GM19452 (cell line): Measurements from ENCODE around the gene KRT4.
"Not testable (repeated sequence)": the region's sequence is repeated elsewhere in the genome, so short reads cannot be mapped to it uniquely, and the experiment has no call there.

Experiments
- ATAC-seq: cut with Tn5 transposase; IDR thresholded peaks from one replicate; pipeline ENCODE4 v1.9.1; 2021; ENCODE audit not compliant: unreplicated experiment

The KRT4 gene

DNA sequence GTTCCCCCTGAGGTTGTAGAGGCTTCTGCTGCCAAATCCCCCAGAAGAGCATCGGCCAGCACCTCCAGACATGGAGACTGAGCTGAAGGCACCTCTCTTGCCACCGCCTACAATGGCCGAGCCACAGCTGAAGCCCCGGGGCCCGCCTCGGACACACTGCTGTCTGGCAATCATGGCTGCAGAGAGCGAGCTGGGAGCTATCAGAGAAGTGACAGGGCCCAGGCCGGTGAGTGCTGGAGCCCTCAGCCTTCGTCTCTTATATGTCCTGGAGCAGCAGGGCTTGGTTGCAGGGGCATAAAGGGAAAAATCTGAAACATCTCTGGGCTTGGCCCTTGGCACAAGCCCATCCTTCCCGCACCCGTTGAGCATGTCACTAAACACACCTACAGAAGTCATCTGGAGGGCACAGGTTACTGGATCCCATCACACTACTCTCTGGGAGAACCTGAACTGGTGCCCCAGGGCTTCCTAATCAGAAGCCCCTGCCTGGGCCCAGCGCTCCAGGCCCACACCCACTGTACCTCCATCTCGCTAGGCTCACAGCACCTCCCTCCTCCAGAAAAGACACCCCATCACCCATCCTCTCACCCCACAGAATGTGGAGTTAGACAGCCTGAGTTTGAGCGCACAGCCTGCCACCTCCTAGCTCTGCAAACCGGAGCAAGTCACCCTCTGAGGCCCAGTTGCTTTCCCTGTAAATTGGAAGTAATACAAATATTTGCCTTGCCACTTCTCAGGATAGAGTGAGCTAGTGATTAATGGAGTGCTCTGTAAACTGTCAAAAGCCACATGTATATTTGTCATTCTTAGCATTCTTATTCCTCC, at the start of gene KRT4:
KRT4 (minus strand) TSS at position 232 of the 825 bp plus-strand sequence; CDS start at position 174, 58 bp downstream.
- ATAC-seq, result no peak

DNA sequence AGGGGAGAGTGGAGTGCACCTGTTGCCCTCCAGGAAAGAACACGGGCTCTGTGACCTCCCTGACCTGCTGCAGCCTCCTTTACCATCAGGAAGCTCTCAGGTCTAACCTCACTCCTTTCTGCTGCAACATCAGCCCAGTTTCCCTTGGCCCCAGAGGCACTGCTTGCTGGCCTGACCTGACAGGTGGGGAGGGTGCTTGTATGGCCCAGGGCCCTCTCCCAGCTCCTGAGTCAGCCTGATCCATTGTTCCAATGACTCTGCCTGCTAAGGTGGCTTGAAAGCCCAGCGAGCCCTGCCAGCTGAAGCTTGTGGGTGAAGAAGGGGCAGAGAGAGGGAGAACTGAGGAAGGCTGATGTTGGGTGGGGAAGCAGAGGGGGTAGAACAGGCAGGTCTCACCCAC, 48.1 kb upstream of the KRT4 start:
- no peak for ATAC-seq

DNA sequence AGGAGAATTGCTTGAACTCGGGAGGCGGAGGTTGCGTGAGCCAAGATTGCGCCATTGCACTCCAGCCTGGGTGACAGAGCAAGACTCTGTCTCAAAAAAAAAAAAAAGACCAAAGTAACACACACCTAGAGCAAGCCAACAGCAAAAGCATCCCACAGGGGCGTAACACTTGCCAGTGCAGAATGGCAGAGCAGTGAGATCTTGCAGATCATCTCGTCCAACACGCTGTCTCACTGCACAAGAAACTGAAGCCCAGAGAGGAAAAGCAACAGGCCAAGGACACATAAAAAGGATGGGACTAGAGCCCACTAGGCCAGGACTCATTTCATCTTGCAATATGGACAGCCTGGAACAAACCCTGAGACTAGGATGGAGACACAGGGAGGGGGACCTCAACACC, 47.6 kb upstream of the KRT4 start:
- ATAC-seq, result no peak

DNA sequence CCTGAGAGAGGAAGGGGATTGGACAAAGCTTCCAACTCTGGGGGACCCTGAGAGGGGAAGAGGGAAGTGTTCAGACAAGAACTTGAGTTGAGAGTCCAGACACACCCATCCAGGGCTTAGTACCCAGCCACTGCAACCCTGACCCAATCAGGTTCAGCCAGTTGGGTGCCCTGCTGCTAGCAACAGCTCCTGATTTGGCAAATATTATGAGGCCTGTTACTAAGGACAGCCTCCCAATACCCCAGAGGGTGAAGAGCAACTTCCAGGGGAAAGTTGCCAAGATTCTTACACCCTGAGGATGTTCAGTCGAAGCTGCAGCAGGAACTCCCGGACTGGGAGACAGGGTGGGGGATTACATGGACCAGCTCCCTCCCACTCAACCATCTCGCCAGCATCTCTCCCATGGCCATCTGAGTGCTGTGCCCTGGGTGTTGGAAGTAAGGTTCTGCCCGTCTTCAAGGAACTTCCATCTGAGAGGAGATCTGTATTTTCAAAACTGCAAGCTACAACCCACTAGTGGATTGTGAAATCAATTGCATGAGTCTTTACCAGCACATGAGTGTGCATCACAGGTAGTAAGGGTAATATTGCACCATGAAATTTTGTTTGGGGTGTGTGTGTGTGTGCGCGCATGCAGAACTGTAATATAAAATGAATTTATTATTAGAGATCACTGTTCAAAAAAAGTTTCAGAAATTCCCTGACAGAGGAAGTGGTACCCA, 46.3 kb upstream of the KRT4 start:
- no peak for ATAC-seq

DNA sequence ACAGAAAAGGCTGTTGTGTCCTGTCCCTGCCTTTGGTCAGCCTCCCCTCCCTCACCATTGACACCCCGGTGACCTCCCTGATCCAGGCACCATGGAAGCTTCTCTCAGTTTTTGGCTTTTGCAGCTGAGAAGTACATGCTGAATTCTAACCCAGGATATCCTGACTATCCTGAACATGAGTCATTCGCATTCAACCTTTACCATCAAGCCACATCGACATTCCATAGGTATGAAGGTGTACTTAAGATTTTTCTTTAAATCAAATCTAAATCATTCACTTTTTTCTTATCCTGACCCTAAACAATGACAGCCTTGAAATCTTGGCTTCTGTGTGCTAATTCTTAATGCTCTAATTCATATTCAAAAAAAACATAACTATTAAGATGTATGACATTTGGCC, 43.6 kb upstream of the KRT4 start:
- no peak for ATAC-seq

DNA sequence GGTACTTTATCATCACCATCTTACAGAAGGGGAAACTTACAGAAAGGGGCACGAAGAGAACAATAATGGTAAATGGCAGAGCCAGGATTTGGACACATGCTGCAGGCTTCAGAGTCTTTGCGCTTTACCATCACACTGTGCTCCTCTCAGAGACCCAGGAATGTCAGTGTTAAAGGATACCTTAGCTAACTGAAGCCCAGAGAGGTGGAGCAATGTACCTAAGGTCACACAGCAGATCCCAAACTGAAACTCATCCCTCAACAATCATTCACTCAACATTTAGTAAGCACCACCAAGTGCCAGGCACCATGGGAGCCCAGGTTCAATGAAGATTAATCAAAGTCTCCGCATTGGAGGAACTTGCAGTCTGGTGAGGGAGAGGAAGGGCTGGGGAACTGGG, 42.9 kb upstream of the KRT4 start:
- no peak for ATAC-seq

DNA sequence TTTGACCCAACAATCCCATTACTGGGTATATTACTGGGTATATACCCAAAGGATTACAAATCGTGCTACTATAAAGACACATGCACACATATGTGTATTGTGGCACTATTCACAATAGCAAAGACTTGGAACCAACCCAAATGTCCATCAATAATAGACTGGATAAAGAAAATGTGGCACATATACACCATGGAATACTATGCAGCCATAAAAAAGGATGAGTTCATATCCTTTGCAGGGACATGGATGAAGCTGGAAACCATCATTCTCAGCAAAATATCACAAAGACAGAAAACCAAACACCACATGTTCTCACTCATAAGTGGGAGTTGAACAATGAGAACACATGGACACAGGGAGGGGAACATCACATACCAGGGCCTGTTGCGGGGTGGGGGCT, 42.2 kb upstream of the KRT4 start:
- not testable (repeated sequence) for ATAC-seq

DNA sequence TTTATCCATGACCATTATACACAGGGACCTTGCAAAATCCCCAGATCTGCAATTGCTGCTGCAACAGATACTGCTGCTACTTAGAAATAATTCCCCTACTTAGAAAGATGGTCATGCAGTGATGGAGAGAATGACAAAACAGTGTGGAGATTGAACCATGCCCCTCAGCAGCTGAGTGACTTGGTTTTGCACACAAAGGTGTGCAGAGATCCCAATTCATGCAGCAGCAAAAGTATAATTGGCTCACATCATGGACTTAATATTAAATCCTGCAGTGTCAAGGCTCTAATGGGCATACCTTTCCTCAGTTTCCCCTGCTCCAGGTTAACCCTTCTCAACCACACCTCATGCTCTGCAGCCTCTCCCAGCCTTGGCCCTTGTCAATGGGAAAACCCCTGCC, 37.9 kb upstream of the KRT4 start:
- ATAC-seq, result no peak

DNA sequence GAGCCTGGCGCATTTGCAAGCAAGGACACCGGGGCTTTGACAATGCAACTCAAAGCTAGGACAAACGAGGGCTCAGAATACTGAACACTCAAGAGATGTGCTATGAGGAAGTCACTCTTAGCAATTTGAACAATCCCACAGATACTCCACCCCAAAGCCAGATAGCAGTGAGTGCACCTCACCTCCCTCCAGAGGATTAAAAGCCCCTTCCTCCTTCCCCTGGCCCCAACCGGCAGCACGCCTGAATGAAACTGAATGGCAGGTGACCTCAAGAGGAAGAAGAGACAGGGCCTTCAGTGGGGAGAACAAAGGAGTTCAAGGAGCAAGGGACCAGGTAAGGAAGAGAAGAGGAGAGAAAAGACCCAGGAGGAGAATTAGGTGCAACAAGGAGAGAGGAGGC, 36.8 kb upstream of the KRT4 start:
- ATAC-seq, result no peak

DNA sequence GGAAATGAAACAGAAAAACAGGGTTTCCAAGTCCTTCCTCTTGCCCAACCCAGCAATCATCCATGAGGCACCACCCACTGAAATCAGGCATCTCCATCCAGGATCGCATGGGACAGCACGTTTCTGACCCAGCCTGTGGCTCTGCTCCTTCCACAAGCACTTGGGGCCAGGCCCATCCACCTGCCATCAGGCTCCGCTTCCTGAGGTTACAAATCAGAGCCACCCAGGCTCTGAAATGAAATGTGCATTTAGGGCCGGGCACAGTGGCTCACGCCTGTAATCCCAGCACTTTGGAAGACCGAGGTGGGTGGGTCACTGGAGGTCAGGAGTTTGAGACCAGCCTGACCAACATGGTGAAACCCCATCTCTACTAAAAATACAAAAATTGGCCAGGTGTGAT, 35.6 kb upstream of the KRT4 start:
- ATAC-seq, result no peak

DNA sequence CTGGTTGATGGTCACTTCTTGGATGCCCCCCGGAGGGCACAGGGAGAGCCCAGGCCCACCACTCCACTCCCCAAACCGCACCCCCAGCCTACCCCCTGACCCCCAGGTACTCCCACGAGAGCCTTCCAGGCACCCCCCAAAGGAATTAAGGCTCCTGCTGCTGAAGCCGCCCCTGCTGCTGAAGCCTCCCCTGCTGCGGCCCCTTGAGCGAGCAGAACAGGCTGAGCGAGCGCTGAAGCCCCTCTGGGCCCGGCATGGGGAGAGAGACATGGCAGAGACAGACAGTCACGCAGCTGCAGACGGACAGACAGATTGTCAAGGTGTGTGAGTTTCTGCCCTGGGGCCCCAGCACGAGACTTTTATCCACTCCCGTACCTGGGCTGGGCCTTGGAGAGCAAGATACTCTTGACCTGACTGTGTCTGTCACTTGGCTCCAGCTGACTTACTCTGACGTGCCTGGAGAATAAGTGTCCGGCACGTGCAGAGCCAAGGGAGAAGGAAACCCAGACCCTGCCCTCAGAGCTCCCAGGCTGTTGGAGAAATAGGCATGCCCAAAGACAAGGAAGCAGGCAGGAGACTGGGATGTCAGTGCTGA, 34.8 kb upstream of the KRT4 start, which contains the start of gene KRT78:
KRT78 (minus strand) TSS at position 334 of the 595 bp plus-strand sequence; CDS start at position 270, 64 bp downstream.
- no peak for ATAC-seq

DNA sequence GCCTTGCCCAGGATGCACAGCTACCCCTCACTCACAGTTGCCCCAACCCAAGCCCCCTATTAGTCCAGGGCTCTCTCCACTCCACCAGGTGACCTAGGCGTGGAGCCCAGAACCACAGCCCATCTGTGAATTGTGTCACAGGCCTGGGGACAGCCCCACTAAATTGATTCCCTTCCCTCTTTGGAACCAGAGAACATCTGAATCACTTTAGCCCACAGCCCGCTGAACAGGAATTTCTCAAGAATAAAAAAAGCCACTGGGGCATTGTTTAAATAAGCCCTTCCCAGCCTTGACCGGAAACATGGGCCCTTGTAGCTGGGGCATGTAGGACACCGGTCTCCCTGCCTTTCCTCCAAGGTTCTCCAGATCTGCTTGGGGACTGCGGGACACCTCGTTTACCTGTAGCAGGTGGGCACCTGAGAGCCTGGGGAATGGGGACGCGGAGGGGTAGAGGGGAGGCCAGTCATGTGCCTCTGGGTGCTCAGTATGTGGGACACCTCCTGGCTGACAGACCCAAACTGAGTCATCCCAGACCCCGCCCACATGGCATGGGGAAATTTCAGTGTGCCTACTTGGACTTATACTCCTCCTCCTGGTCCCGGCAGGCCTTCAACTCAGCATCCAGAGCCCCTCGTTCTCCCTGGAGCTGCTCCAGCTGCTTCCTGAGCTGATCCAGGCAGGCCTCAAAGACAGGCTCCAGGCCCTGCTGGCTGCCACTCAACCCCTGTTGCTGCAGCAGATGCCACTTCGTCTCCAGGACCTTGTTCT, 33.6 kb upstream of the KRT4 start:
- ATAC-seq, result no peak

DNA sequence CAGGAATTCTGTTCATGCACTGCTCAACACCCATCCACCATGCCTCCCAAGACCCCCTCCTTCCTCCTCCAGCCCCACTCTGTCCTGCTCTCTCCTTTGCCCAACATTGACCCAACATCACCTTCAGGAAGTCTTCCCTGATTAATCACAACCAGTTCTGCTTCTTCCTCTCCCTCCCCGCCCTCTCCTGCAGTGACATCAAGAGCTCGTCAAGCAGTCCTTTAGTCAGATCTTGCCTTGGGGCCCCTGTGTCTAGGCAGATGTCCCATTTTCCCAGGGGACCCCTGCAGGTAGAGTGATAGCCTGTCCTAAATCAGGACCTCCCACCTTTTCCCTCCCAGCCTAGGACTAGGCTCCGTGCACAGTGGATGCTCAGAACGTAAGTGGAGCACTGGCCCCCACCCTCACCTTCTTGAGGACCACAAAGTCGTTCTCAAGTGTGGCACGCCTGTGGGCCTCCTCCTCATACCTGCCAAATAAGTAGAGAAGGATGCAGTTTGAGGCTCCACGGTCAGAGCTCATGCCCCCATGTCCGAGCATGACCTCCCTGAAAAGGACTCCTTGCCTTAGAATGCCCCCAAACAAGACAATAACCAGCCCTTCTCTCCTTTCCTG, 32.5 kb upstream of the KRT4 start:
- no peak for ATAC-seq

DNA sequence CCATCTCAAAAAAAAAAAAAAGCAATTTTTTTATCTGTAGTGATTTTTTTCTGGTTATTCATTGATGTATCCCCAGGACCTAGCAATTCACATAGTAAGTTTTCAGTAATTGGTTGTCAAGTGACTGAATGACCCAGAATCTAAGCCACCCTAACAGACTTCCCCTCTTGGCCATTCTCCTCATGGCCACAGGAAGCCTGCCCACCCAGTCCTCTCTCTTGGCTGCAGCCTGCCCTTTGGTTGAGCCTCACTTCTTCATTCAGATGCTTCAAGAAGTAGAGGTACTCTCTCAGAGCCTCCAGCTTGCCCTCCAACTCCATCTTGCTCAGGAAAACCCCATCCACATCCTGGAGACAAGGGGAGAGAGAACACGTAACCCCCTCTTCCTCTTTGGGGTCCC, 32.0 kb upstream of the KRT4 start:
- no peak for ATAC-seq

DNA sequence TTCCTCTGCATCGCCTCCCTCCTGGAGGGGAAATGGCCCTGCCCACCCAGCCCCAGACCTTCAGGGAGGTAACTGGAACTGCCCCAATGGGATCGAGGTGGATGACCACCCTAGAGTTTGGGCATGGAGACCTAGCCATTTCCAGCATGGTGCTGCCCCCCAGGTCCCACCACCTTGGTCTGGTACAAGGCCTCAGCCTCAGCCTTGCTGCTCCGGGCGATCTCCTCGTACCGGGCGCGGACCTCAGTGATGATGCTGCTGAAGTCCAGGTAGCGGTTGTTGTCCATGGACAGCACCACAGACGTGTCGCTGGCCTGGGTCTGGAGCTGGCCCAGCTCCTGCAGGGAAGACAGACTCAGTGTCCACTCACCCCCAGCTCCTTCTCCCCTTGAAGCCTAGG, 30.5 kb upstream of the KRT4 start:
- ATAC-seq, result no peak

DNA sequence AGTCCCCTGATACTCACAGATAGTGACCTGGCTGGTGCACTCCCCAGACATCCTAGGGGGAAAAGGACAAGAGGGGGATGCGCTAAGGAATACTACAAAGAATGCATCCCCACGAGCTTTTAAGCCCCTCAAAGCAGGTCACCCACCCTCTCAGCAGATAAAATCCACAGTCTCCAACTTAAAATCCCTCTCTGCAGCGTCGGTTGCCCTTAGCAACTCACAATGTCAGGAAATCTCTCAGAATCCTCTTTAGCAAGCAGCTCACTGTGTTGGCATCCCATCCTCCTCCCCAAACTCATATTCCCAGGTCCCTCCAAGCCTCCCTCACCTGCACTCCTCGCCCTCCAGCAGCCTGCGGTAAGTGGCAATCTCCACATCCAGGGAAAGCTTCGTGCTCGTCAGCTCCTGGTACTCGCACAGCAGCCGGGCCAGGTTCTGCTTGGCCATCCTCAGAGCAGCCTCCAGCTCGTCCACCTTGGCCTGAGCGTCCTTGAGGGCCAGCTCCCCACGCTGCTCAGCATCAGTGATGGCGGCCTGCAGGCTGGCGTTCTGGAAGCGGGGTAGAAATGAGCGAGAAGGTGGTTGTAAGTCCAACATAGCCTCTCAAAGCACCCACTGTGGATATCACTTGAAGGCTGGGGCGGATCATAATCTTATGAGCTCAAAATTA, 25.7 kb upstream of the KRT4 start:
- ATAC-seq, result no peak

DNA sequence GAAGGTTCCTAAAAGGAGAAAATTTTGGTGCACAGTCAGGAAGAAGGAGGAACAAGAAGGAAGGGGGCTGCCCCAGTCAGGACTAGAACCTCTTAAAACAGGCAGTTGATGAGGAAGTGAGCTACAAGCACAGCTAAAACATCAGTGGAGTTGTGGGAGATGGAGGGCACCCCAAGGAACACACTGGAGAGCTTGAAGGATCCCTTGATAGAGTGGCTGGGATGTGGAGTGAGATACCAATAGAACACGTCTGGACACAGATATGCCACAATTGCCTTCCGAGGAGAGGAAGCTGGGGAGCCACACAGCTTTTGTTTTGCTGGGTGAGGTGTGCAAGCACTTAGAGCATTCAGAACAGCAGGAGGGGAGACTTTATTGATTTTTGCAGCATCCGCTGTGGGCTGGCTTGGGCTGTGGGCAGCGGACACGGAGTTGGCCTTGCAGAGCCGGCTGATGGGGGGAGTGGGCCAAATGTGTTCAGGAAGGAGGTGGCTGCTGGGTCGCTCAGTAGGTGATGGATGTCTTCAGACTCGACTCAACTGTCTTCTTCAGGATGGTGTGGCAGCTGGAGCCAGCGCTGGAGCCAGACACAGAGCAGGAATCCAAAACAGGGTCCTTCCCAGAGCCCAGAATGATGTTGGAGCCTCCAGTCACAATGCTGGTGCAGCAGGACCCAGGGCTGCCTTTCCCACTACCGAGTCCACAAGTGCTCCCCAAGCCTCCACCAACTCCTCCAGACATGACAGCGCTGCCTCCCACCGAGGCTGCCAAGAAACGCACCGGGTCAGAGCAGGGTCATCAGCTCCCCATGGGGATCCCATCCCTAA, 24.9 kb upstream of the KRT4 start:
- ATAC-seq, result no peak

DNA sequence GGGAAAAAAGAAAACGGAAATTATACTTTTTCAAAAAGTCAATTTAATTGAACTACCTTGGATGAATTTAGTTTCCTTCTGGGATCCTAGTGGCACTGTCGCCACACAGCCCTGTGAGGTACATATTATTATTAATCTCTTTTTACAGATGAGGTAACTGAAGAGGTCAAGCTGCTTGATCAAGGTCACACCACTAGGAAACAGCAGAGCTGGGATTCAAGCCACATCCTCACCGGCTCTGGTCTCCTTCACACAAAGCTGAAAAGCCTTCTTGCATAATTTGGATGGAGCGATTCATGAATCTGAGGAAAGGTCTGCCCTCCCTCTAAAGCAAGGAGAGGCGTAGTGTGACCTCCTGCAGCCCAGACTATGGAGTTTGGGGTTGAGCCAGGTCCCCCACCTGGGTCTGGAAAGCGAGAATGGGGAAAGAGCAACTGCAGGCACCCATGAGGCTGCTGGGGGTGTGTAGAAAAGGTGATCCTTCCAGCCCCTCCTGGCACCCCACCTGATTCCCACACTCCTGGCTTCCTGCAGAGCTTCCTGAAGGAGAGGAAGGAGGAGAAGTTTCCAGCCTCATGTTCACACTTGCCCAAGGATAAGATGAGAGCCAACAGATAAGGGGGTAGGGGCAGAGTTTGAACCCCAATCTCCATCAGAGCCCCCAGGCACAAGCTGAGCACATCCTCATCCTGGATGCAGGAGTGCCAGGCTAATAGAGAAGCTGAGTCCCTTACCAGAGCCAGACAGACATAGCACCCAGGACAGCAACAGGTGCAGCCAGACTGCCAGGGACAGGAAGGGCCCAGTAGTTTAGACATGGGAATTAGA, 24.1 kb upstream of the KRT4 start:
- ATAC-seq, result no peak

DNA sequence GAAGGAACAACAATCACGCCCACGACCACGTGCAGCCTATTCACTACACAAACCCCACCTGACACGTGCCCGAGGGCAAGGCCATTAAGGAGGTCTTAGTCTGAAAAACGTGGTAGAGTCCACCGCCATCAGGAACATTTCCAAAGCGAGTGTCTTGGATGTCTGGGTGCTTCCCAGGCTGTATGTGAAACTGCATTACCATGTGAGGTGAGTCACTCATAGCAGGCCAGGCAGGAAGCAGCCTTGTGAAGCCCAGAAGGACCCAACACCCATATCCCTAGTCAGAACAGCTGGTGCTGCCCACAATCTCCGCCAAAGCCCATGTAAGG, 23.5 kb upstream of the KRT4 start:
- no peak for ATAC-seq
